HEK293 (cell line): ENCODE data around the gene PRTG.

Experiments
- CTCF ChIA-PET: fragments of 350-600 bp; formaldehyde crosslinking; extraction: SDS; loops from one replicate; lab custom pipeline; 2021; ENCODE audit warnings: antibody characterized with exemption; lab: Yijun Ruan, JAX
- POLR2A ChIA-PET: fragments of 300-600 bp; formaldehyde crosslinking; extraction: SDS; loops from one replicate; lab custom pipeline; 2020; ENCODE audit warnings: antibody characterized with exemption, inconsistent platforms; lab: Yijun Ruan, JAX
- H3K27ac ChIP-seq: fragments of 200-500 bp; sonication (Bioruptor generic); 2 replicates; pipeline ENCODE4 v1.5.1; 2014; ENCODE audit warnings: low read depth, low read length, control low read depth, inconsistent platforms; ENCODE audit errors: extremely low read depth
- H3K36me3 ChIP-seq, 2 experiments: fragments of 200-500 bp in 1 of 2; sonication (Bioruptor generic) in 1 of 2; 1 replicate in 1 of 2; 2 replicates in 1 of 2; pipeline ENCODE4 v1.5.1; 2014 to 2017; ENCODE audit warnings: inconsistent platforms in 2 of 2, low read length in 2 of 2; ENCODE audit not compliant: control insufficient read depth in 2 of 2, insufficient read depth in 1 of 2
- H3K4me1 ChIP-seq: fragments of 200-500 bp; sonication (Bioruptor generic); 2 replicates; pipeline ENCODE4 v1.5.1; 2014; ENCODE audit warnings: mild to moderate bottlenecking, low read length, inconsistent platforms; ENCODE audit not compliant: control insufficient read depth, insufficient read depth
- H3K4me3 ChIP-seq: 2 replicates; pipeline ENCODE4 v1.5.1; 2011; ENCODE audit warnings: low read depth, mild to moderate bottlenecking, control low read depth, low read length, moderate library complexity
- H3K9me3 ChIP-seq: fragments of 200-500 bp; sonication (Bioruptor generic); 2 replicates; pipeline ENCODE4 v1.5.1; 2014; ENCODE audit warnings: low read depth, low read length, inconsistent platforms; ENCODE audit not compliant: control insufficient read depth, insufficient read depth
- BCL11B ChIP-seq: fragments of 450-650 bp; formaldehyde crosslinking; IDR thresholded peaks from 2 replicates; pipeline ENCODE4 v1.5.1; 2016; ENCODE audit warnings: low read depth, missing biosample characterization, missing genetic modification characterization
- CTCF ChIP-seq: fragments of 450-650 bp; formaldehyde crosslinking; IDR thresholded peaks from 2 replicates; pipeline ENCODE4 v1.5.1; 2016; ENCODE audit warnings: missing biosample characterization, missing genetic modification characterization
- FEZF1 ChIP-seq: fragments of 450-650 bp; formaldehyde crosslinking; IDR thresholded peaks from 2 replicates; pipeline ENCODE4 v1.5.1; 2016; ENCODE audit warnings: missing biosample characterization, missing genetic modification characterization
- HOXD13 ChIP-seq: sonication (generic); formaldehyde crosslinking; IDR thresholded peaks from 2 replicates; pipeline ENCODE4 v1.8.0; 2022; ENCODE audit warnings: missing genetic modification reagents, borderline replicate concordance
- IKZF3 ChIP-seq: fragments of 450-650 bp; IDR thresholded peaks from 2 replicates; pipeline ENCODE4 v1.5.0; 2018; ENCODE audit warnings: missing biosample characterization, mild to moderate bottlenecking, missing genetic modification characterization, moderate library complexity
- KLF8 ChIP-seq: fragments of 450-650 bp; formaldehyde crosslinking; IDR thresholded peaks from 2 replicates; pipeline ENCODE4 v1.5.1; 2016; ENCODE audit warnings: missing biosample characterization, missing genetic modification characterization
- REST ChIP-seq: fragments of 450-650 bp; formaldehyde crosslinking; IDR thresholded peaks from 2 replicates; pipeline ENCODE4 v1.5.1; 2016; ENCODE audit warnings: missing biosample characterization, missing genetic modification characterization
- TCF7L2 ChIP-seq: IDR thresholded peaks from 2 replicates; pipeline ENCODE4 v1.6.1; 2011; ENCODE audit warnings: low read depth, mild to moderate bottlenecking, inconsistent platforms, low read length, moderate library complexity, borderline replicate concordance
- TRIM28 ChIP-seq: IDR thresholded peaks from 2 replicates; pipeline ENCODE4 v1.6.1; 2011; ENCODE audit warnings: low read length, control low read depth, borderline replicate concordance
- ZBTB1 ChIP-seq: fragments of 450-650 bp; formaldehyde crosslinking; IDR thresholded peaks from 2 replicates; pipeline ENCODE4 v1.5.1; 2016; ENCODE audit warnings: missing biosample characterization, missing genetic modification characterization
- ZBTB7A ChIP-seq: fragments of 450-650 bp; formaldehyde crosslinking; IDR thresholded peaks from 2 replicates; pipeline ENCODE4 v1.5.1; 2016; ENCODE audit warnings: low read depth, missing biosample characterization, missing genetic modification characterization
- ZIC2 ChIP-seq: fragments of 450-650 bp; formaldehyde crosslinking; IDR thresholded peaks from 2 replicates; pipeline ENCODE4 v1.5.1; 2016; ENCODE audit warnings: missing biosample characterization, missing genetic modification characterization
- ZNF2 ChIP-seq: fragments of 450-650 bp; formaldehyde crosslinking; IDR thresholded peaks from 2 replicates; pipeline ENCODE4 v1.5.1; 2016; ENCODE audit warnings: missing biosample characterization, missing genetic modification characterization
- ZNF324 ChIP-seq: fragments of 450-650 bp; formaldehyde crosslinking; IDR thresholded peaks from 2 replicates; pipeline ENCODE4 v1.5.1; 2016; ENCODE audit warnings: missing biosample characterization, missing genetic modification characterization
- ZNF366 ChIP-seq: fragments of 450-650 bp; formaldehyde crosslinking; conservative IDR thresholded peaks from 2 replicates; pipeline ENCODE4 v1.5.1; 2016; ENCODE audit warnings: missing biosample characterization, missing genetic modification characterization
- ZNF404 ChIP-seq: fragments of 450-650 bp; formaldehyde crosslinking; IDR thresholded peaks from 2 replicates; pipeline ENCODE4 v1.5.1; 2017; ENCODE audit warnings: missing biosample characterization, missing genetic modification characterization
- ZNF510 ChIP-seq: fragments of 450-650 bp; formaldehyde crosslinking; IDR thresholded peaks from 2 replicates; pipeline ENCODE4 v1.5.1; 2018; ENCODE audit warnings: mild to moderate bottlenecking, missing genetic modification characterization, missing biosample characterization; ENCODE audit not compliant: insufficient replicate concordance
- ZNF555 ChIP-seq: fragments of 450-650 bp; formaldehyde crosslinking; conservative IDR thresholded peaks from 2 replicates; pipeline ENCODE4 v1.5.1; 2017; ENCODE audit warnings: missing biosample characterization, mild to moderate bottlenecking, missing genetic modification characterization, inconsistent platforms
- ZNF580 ChIP-seq: fragments of 450-650 bp; formaldehyde crosslinking; IDR thresholded peaks from 2 replicates; pipeline ENCODE4 v1.5.1; 2016; ENCODE audit warnings: missing biosample characterization, missing genetic modification characterization
- ZNF76 ChIP-seq: fragments of 450-650 bp; formaldehyde crosslinking; IDR thresholded peaks from 2 replicates; pipeline ENCODE4; 2016; ENCODE audit warnings: low read depth, missing biosample characterization, missing genetic modification characterization, borderline replicate concordance
- ZNF776 ChIP-seq: fragments of 450-650 bp; formaldehyde crosslinking; IDR thresholded peaks from 2 replicates; pipeline ENCODE4 v1.5.0; 2017; ENCODE audit warnings: missing biosample characterization, missing genetic modification characterization, borderline replicate concordance
- ZSCAN23 ChIP-seq: fragments of 450-650 bp; formaldehyde crosslinking; IDR thresholded peaks from 2 replicates; pipeline ENCODE4 v1.5.1; 2016; ENCODE audit warnings: missing biosample characterization, missing genetic modification characterization
- ZXDB ChIP-seq: fragments of 450-650 bp; formaldehyde crosslinking; IDR thresholded peaks from 2 replicates; pipeline ENCODE4 v1.5.1; 2016; ENCODE audit warnings: missing biosample characterization, missing genetic modification characterization

The PRTG gene

GRCh38 chr15:55778932-55779331 lies 36.0 kb upstream of the PRTG start (continued):
- no peak for TF ChIP-seq ZNF366 (tag by site-specific recombination)
- no peak for TF ChIP-seq ZBTB7A
- no peak for TF ChIP-seq KLF8 (tag by site-specific recombination)
- TF ChIP-seq ZBTB1 (tag by site-specific recombination), result no peak
- no peak for TF ChIP-seq HOXD13 (CRISPR knock-in tag)
- TF ChIP-seq ZNF76, result no peak
- TF ChIP-seq ZIC2 (tag by site-specific recombination), result no peak
- TF ChIP-seq ZNF776 (tag by site-specific recombination), result no peak
- no peak for TF ChIP-seq ZSCAN23
- TF ChIP-seq TRIM28, result no peak
- no peak for TF ChIP-seq ZNF555 (tag by site-specific recombination)
- no peak for TF ChIP-seq BCL11B (tag by site-specific recombination)
- TF ChIP-seq ZNF580 (tag by site-specific recombination), result no peak

- Histone ChIP-seq H3K4me3 (no peak overlapping the region), H3K9me3 (no peaks in the 10 kb centered on the region), H3K27ac (no peak overlapping the region), H3K4me1 (no peaks in the 10 kb centered on the region), H3K36me3 (no peaks in the 10 kb centered on the region)
- TF ChIP-seq FEZF1 (tag by site-specific recombination) (peak; percentile 75), IKZF3 (tag by site-specific recombination) (no peak)
- ChIA-PET POLR2A (no interaction called here), CTCF (interaction anchor here (0.6 to 3.2 kb wide), 12 partner anchors 8 to 480 kb away, joined by 3 to 16 read pairs (median 4); no protein-coding TSS in a partner anchor)
Observed at GRCh38 chr15:55775316-55775715, 32.4 kb upstream of the PRTG start.

GRCh38 chr15:55774113-55774970 lies 31.4 kb upstream of the PRTG start:
- Histone ChIP-seq H3K36me3 (no peaks in the 10 kb centered on the region), H3K4me3 (no peak overlapping the region), H3K4me1 (no peaks in the 10 kb centered on the region), H3K9me3 (no peaks in the 10 kb centered on the region), H3K27ac (no peak overlapping the region)
- CTCF ChIA-PET, result interaction anchor here (0.6 to 3.2 kb wide), 16 partner anchors 9 to 481 kb away, joined by 3 to 16 read pairs (median 4); no protein-coding TSS in a partner anchor
- no peak for TF ChIP-seq ZSCAN23
- TF ChIP-seq ZXDB, result no peak
- TF ChIP-seq ZNF404, result no peak
- TF ChIP-seq ZBTB1 (tag by site-specific recombination), result no peak
- no peak for TF ChIP-seq TCF7L2
- TF ChIP-seq CTCF (tag by site-specific recombination), result peak; percentile 59
- TF ChIP-seq ZNF510 (tag by site-specific recombination), result no peak
- no peak for TF ChIP-seq REST (tag by site-specific recombination)
- peak; percentile 93 for TF ChIP-seq ZNF2 (tag by site-specific recombination)
- TF ChIP-seq ZNF324, result no peak
- TF ChIP-seq, all 188 proteins: peak for 2
- POLR2A ChIA-PET, result no interaction called here
